SU-DHL-6 (cell line): Measurements from ENCODE around the gene TTLL9.

Experiments
- H2AFZ ChIP-seq: fragments of 200-600 bp; sonication (generic); 2 replicates; pipeline ENCODE4 v1.6.1; 2014; ENCODE audit warnings: low read depth, mild to moderate bottlenecking, moderate library complexity, mixed read lengths, antibody characterized with exemption, low read length; ENCODE audit not compliant: severe bottlenecking
- H3F3A ChIP-seq: fragments of 200-600 bp; shearing (Covaris generic); 2 replicates; pipeline ENCODE4 v1.6.0; 2016; ENCODE audit warnings: antibody characterized with exemption, mild to moderate bottlenecking; ENCODE audit not compliant: insufficient read depth
- H3K27ac ChIP-seq: fragments of 200-600 bp; sonication (generic); 2 replicates; pipeline ENCODE4 v1.5.1; 2016; ENCODE audit warnings: low read depth, mild to moderate bottlenecking, low read length, moderate library complexity, mixed read lengths
- H3K27me3 ChIP-seq: fragments of 200-600 bp; sonication (generic), shearing (Covaris generic); 2 replicates; pipeline ENCODE4 v1.6.0; 2014; ENCODE audit warnings: mild to moderate bottlenecking, low read length
- H3K36me3 ChIP-seq: fragments of 200-600 bp; sonication (generic); 2 replicates; pipeline ENCODE4 v1.6.1; 2014; ENCODE audit warnings: mild to moderate bottlenecking, low read length, mixed read lengths
- H3K4me2 ChIP-seq: fragments of 300-600, 200-600 bp; shearing (Covaris generic), sonication (generic); 2 replicates; pipeline ENCODE4 v1.6.0; 2014; ENCODE audit warnings: low read length, low read depth, mild to moderate bottlenecking; ENCODE audit not compliant: poor library complexity, severe bottlenecking
- H3K4me3 ChIP-seq: fragments of 200-600 bp; sonication (generic); 2 replicates; pipeline ENCODE4 v1.5.1; 2014; ENCODE audit warnings: antibody characterized with exemption, low read length, mild to moderate bottlenecking, mixed read lengths; ENCODE audit not compliant: insufficient read depth, poor library complexity, severe bottlenecking
- H3K79me2 ChIP-seq: fragments of 200-600 bp; sonication (generic); 2 replicates; pipeline ENCODE4 v1.6.1; 2014; ENCODE audit warnings: mild to moderate bottlenecking, low read length, moderate library complexity; ENCODE audit not compliant: insufficient read depth
- H3K9ac ChIP-seq: fragments of 200-600 bp; sonication (generic); 2 replicates; pipeline ENCODE4 v1.7.0; 2014; ENCODE audit warnings: mild to moderate bottlenecking, low read length
- H3K9me2 ChIP-seq: fragments of 200-600 bp; sonication (generic); replicated peaks from 2 replicates; pipeline ENCODE4 v1.6.1; 2014; ENCODE audit warnings: low read length; ENCODE audit not compliant: insufficient read depth
- H3K9me3 ChIP-seq: fragments of 200-600 bp; sonication (generic); 2 replicates; pipeline ENCODE4 v1.6.1; 2014; ENCODE audit warnings: low read length, mixed read lengths; ENCODE audit not compliant: insufficient read depth
- H4K20me1 ChIP-seq: fragments of 200-600 bp; sonication (generic); 2 replicates; pipeline ENCODE4 v1.6.1; 2014; ENCODE audit warnings: low read depth, mild to moderate bottlenecking, antibody characterized with exemption, low read length, moderate library complexity, mixed read lengths
- CTCF ChIP-seq: fragments of 200-600 bp; sonication (generic); IDR thresholded peaks from one replicate; pipeline ENCODE4 v1.5.1; 2017; ENCODE audit warnings: antibody characterized with exemption, mild to moderate bottlenecking, low read length, moderate library complexity; ENCODE audit not compliant: insufficient read depth, poor library complexity, severe bottlenecking
- EZH2phosphoT487 ChIP-seq: fragments of 200-600 bp; sonication (generic), shearing (Covaris generic); conservative IDR thresholded peaks from 2 replicates; pipeline ENCODE4 v1.6.1; 2018; ENCODE audit warnings: mild to moderate bottlenecking, antibody characterized with exemption, low read length, moderate library complexity, mixed read lengths

The TTLL9 gene

DNA sequence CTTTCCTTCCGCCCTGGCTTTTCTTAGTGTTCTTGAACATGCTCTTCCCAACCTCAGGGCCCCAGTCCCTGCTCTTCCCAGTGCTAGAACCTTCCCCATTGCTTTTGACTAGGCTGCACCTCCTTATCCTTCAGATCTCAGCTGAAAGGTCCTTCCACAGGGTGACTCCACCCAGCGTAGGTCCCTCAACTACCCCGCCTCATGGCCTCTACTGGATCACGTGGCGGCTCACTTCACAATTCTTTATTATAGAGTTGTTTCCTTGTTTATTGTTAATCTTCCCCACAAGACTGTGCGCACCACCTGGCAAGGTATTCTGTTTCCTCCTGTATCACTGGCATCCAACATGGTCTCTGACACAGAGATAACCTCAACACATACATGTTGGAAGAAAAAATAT is 31.2 kb downstream of the TTLL9 start:
- H3F3A ChIP-seq = no peaks in the 10 kb centered on the region
- no peak overlapping the region for H3K27ac ChIP-seq
- no peak overlapping the region for H3K4me3 ChIP-seq
- no peak overlapping the region for H3K9ac ChIP-seq
- no peak overlapping the region for H2AFZ ChIP-seq
- no peaks in the 10 kb centered on the region for H3K36me3 ChIP-seq
- H3K27me3 ChIP-seq = no peaks in the 10 kb centered on the region
- H3K9me2 ChIP-seq = no peaks in the 10 kb centered on the region
- no peak overlapping the region for H3K4me2 ChIP-seq
- TF ChIP-seq EZH2phosphoT487 (no peak), CTCF (no peak)
- no peaks in the 10 kb centered on the region for H3K9me3 ChIP-seq
- H4K20me1 ChIP-seq = no peaks in the 10 kb centered on the region
- no peaks in the 10 kb centered on the region for H3K79me2 ChIP-seq

DNA sequence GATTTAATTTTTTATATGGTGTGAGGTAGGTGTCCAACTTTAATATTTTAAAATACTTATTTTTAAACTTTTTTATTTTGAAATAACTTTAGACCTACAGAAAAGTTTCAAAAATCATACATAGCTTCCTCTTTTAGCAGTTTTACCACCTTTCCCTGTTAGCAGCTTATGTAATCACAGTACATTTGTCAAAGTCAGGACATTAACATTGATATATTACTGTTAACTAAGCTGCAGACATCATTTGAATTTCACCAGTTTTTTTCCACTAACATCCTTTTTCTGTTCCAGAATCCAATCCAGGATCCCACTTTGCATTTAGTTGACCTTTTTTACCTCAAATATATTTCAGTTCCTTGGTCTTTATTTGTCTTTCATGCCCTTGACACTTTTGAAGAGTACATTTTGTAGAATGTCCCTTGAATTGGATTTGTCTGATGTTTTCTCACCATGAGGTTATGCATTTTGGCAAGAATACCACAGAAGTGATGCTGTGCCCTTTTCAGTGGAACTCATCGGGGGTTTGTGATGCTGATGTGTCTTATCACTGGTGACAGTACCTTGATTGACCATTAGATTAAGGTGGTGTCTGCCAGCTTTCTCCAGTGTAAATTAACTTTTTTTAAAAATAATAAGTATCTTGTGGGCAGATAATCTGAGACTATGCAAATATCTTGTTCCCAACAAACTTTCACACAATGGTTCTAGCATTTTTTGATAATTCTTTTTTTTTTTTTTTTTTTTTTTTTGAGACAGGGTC is 33.4 kb downstream of the TTLL9 start:
- no peaks in the 10 kb centered on the region for H3K9me3 ChIP-seq
- H3K79me2 ChIP-seq = no peaks in the 10 kb centered on the region
- no peaks in the 10 kb centered on the region for H3K9me2 ChIP-seq
- no peaks in the 10 kb centered on the region for H3K27me3 ChIP-seq
- no peaks in the 10 kb centered on the region for H4K20me1 ChIP-seq
- H3F3A ChIP-seq = no peaks in the 10 kb centered on the region
- TF ChIP-seq EZH2phosphoT487 (no peak), CTCF (no peak)
- H3K4me3 ChIP-seq = no peak overlapping the region
- no peak overlapping the region for H3K27ac ChIP-seq
- no peak overlapping the region for H3K4me2 ChIP-seq
- no peak overlapping the region for H3K9ac ChIP-seq
- no peak overlapping the region for H2AFZ ChIP-seq
- H3K36me3 ChIP-seq = no peaks in the 10 kb centered on the region

DNA sequence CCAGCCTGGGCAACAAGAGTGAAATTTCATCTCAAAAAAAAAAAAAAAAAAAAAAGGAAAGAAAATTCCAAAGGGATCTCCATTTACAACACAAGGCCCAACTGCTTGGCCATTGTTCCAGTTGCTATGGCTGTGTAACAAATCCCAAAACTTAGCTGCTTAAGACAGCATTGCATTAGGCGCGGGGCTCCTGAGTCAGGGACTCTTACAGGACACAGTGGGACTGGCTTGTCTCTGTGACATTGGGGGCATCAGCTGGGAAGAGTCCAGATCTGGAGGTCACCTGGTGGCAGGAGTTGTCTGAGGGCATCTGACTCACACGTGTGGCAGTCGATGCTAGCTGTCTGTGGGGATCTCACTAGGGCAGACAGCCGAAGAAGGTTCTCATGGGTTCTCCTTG is 35.6 kb downstream of the TTLL9 start:
- no peak overlapping the region for H3K4me3 ChIP-seq
- no peaks in the 10 kb centered on the region for H3K9me2 ChIP-seq
- H3K27ac ChIP-seq = no peak overlapping the region
- no peak overlapping the region for H3K4me2 ChIP-seq
- H3K79me2 ChIP-seq = no peaks in the 10 kb centered on the region
- H3K9me3 ChIP-seq = no peaks in the 10 kb centered on the region
- H3F3A ChIP-seq = no peaks in the 10 kb centered on the region
- no peak overlapping the region for H2AFZ ChIP-seq
- H4K20me1 ChIP-seq = no peaks in the 10 kb centered on the region
- no peak for TF ChIP-seq CTCF
- TF ChIP-seq EZH2phosphoT487 = no peak
- no peaks in the 10 kb centered on the region for H3K36me3 ChIP-seq
- H3K27me3 ChIP-seq = no peaks in the 10 kb centered on the region
- no peak overlapping the region for H3K9ac ChIP-seq
